Natural killer cell treated with Interleukin-12 subunit alpha and Interleukin-12 subunit beta and Interleukin-15 and Interleukin-18, amount 100 ng/mL, for 72 hours (primary cell): ENCODE results near the gene SIAH2. TPM values are rescaled to one million over a fixed set of nuclear protein-coding genes. Genes with fewer than 3 reads are reported as not detected.

Experiments
- ATAC-seq, 2 donors: fragments of 150-1000 bp; cut with Tn5 transposase in 1 of 2; sonication (Bioruptor Pico), chemical (Tn5 transposase) in 1 of 2; 2 replicates each; pipeline ENCODE4 v1.10.0; 2021
- DNase-seq: peaks from one replicate; pipeline ENCODE4 v3.0.0; 2022; ENCODE audit warnings: low spot score
- H3K27ac Mint-ChIP-seq, 2 donors: 1 replicate in 1 of 2; 2 replicates in 1 of 2; pipeline ENCODE4 v1.8.0; 2022; ENCODE audit warnings: mixed read lengths in 2 of 2, mild to moderate bottlenecking in 1 of 2, moderate library complexity in 1 of 2
- H3K27me3 Mint-ChIP-seq, 2 donors: 1 replicate in 1 of 2; 2 replicates in 1 of 2; pipeline ENCODE4 v1.8.0; 2022; ENCODE audit warnings: mixed read lengths in 2 of 2
- H3K36me3 Mint-ChIP-seq: one replicate; pipeline ENCODE4 v1.8.0; 2022; ENCODE audit warnings: mixed read lengths
- H3K4me1 Mint-ChIP-seq, 2 donors: 1 replicate in 1 of 2; 2 replicates in 1 of 2; pipeline ENCODE4 v1.8.0; 2022; ENCODE audit warnings: low read depth in 2 of 2, mixed read lengths in 2 of 2, mild to moderate bottlenecking in 1 of 2
- H3K4me3 Mint-ChIP-seq: one replicate; pipeline ENCODE4 v1.8.0; 2022; ENCODE audit warnings: mixed read lengths
- H3K9me3 Mint-ChIP-seq: 2 replicates; pipeline ENCODE4 v1.8.0; 2022; ENCODE audit warnings: mixed read lengths
- total RNA-seq, 2 donors: library from RNA; stranded (reverse); gene quantifications; one replicate each; pipeline ENCODE4 v1.2.3, GENCODE V29; 2022

Gene SIAH2
- total RNA-seq, 2 donors from 2014 or later: 34.9 to 41.4 TPM

DNA sequence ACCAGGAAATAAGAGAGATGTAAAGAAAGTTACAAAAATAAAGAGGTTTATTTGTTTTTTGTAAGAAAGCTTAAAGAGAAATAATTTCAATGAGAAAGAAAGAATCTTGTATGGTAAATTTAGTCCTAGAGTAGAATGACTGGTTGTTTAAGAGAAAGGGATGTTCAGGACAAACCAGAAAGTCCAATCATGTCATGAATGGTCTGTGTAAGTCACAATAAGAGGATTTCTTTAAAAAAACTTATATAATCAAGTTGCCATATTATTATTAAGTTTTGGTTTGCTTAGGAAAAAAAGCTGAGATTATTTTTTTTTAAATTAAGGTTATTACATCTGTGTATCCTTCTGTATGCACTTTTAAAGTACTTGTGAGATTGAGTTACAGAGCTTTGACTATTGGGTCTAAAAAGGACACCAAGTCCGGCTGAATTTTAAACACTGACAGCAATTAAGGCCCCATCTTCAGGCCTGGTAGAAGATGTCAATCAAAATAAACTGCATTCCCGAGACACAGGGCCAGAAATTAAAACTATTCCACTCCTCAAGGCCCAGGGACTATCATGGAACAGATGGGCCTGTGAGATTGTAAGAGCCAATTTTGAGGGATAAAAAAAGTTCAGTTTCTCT, 71.4 kb downstream of the SIAH2 start:
- no peak overlapping the region for H3K4me3 Mint-ChIP-seq
- H3K27me3 Mint-ChIP-seq: no peaks in the 10 kb centered on the region
- H3K27ac Mint-ChIP-seq: no peak overlapping the region
- no peaks in the 10 kb centered on the region for H3K36me3 Mint-ChIP-seq
- H3K9me3 Mint-ChIP-seq: no peaks in the 10 kb centered on the region
- DNase-seq: no peak
- ATAC-seq: no peak
- H3K4me1 Mint-ChIP-seq: no peaks in the 10 kb centered on the region

Other genes starting within 250 kb of the SIAH2 start
- 100 to 1,000 TPM; 104 to 148 TPM for gene SERP1, start 216.7 kb downstream of the SIAH2 start, total RNA-seq
- 100 to 1,000 TPM in 1 of 2 donors, 10 to 100 TPM in 1; 98.0 to 114 TPM for gene EIF2A, start 216.4 kb downstream of the SIAH2 start, total RNA-seq
- gene SELENOT, start 159.8 kb downstream of the SIAH2 start, total RNA-seq: 100 to 1,000 TPM in 1 of 2 donors, 10 to 100 TPM in 1; 72.4 to 147 TPM
- gene ERICH6, start 59.2 kb downstream of the SIAH2 start, total RNA-seq: under 1 TPM in 1 of 2 donors, not detected in 1; 0.33 TPM
- gene MINDY4B, start 142.3 kb upstream of the SIAH2 start, total RNA-seq: not detected
- gene CLRN1, start 209.6 kb upstream of the SIAH2 start, total RNA-seq: not detected